Mononuclear cell (primary cell): ENCODE data around the gene PTPRG. TPM values are rescaled to one million over a fixed set of nuclear protein-coding genes. Genes with fewer than 3 reads are reported as not detected.

Experiments used
- H3K27me3 ChIP-seq: 2 replicates; pipeline ENCODE4 v1.6.0; 2011; ENCODE audit warnings: low read length, control low read depth; ENCODE audit not compliant: insufficient read depth
- H3K4me1 ChIP-seq: 2 replicates; pipeline ENCODE4 v1.5.1; 2011; ENCODE audit warnings: mild to moderate bottlenecking, low read length, control low read depth; ENCODE audit not compliant: insufficient read depth
- H3K4me3 ChIP-seq: 2 replicates; pipeline ENCODE4 v1.5.1; 2011; ENCODE audit warnings: mild to moderate bottlenecking, low read length, moderate library complexity
- H3K9me3 ChIP-seq: 2 replicates; pipeline ENCODE4 v1.5.1; 2011; ENCODE audit warnings: low read depth, mild to moderate bottlenecking, control low read depth, low read length
- total RNA-seq: library from RNA; depleted of rRNA; stranded (reverse); fragments of >200 nt; gene quantifications from one replicate; pipeline ENCODE4 v1.2.3, GENCODE V29; 2012

The PTPRG gene
- total RNA-seq, 1 donor: 0.42 TPM

- H3K4me1 ChIP-seq: no peaks in the 10 kb centered on the region
- no peaks in the 10 kb centered on the region for H3K27me3 ChIP-seq
- H3K9me3 ChIP-seq: no peaks in the 10 kb centered on the region
- H3K4me3 ChIP-seq: no peak overlapping the region
Measured at GRCh38 chr3:61943975-61944374, 382.6 kb downstream of the PTPRG start.

- Histone ChIP-seq H3K27me3 (no peaks in the 10 kb centered on the region), H3K9me3 (no peaks in the 10 kb centered on the region), H3K4me1 (no peaks in the 10 kb centered on the region), H3K4me3 (no peak overlapping the region)
Measured at GRCh38 chr3:61944726-61945125, 383.4 kb downstream of the PTPRG start.

- Histone ChIP-seq H3K4me3 (no peak overlapping the region), H3K27me3 (no peaks in the 10 kb centered on the region), H3K9me3 (no peaks in the 10 kb centered on the region), H3K4me1 (no peaks in the 10 kb centered on the region)
Measured at GRCh38 chr3:61945657-61946056, 384.3 kb downstream of the PTPRG start.

- H3K9me3 ChIP-seq: no peaks in the 10 kb centered on the region
Measured at GRCh38 chr3:61946570-61947324, 385.4 kb downstream of the PTPRG start.

GRCh38 chr3:61947456-61947855, 386.1 kb downstream of the PTPRG start:
- no peak overlapping the region for H3K4me3 ChIP-seq
- no peaks in the 10 kb centered on the region for H3K4me1 ChIP-seq
- no peaks in the 10 kb centered on the region for H3K27me3 ChIP-seq
- no peaks in the 10 kb centered on the region for H3K9me3 ChIP-seq

More at GRCh38 chr3:61946570-61947324, 385.4 kb downstream of the PTPRG start:
- Histone ChIP-seq H3K4me3 (no peak overlapping the region), H3K4me1 (no peaks in the 10 kb centered on the region), H3K27me3 (no peaks in the 10 kb centered on the region)

GRCh38 chr3:61948699-61949305, 387.4 kb downstream of the PTPRG start:
- Histone ChIP-seq H3K27me3 (no peaks in the 10 kb centered on the region), H3K9me3 (no peaks in the 10 kb centered on the region), H3K4me1 (no peaks in the 10 kb centered on the region), H3K4me3 (no peak overlapping the region)

GRCh38 chr3:61954097-61954540, 392.7 kb downstream of the PTPRG start:
- no peaks in the 10 kb centered on the region for H3K4me1 ChIP-seq
- H3K4me3 ChIP-seq: no peak overlapping the region
- no peaks in the 10 kb centered on the region for H3K9me3 ChIP-seq

GRCh38 chr3:61955483-61955882, 394.1 kb downstream of the PTPRG start:
- Histone ChIP-seq H3K4me1 (no peaks in the 10 kb centered on the region), H3K27me3 (no peaks in the 10 kb centered on the region), H3K9me3 (no peaks in the 10 kb centered on the region), H3K4me3 (no peak overlapping the region)

More at GRCh38 chr3:61954097-61954540, 392.7 kb downstream of the PTPRG start:
- no peaks in the 10 kb centered on the region for H3K27me3 ChIP-seq

GRCh38 chr3:61956236-61956635, 394.9 kb downstream of the PTPRG start:
- H3K4me3 ChIP-seq: no peak overlapping the region
- no peaks in the 10 kb centered on the region for H3K9me3 ChIP-seq
- H3K27me3 ChIP-seq: no peaks in the 10 kb centered on the region
- H3K4me1 ChIP-seq: no peaks in the 10 kb centered on the region

- no peaks in the 10 kb centered on the region for H3K9me3 ChIP-seq
- no peak overlapping the region for H3K4me3 ChIP-seq
- no peaks in the 10 kb centered on the region for H3K4me1 ChIP-seq
Measured at GRCh38 chr3:61957259-61957658, 395.9 kb downstream of the PTPRG start.

GRCh38 chr3:61960976-61961375, 399.6 kb downstream of the PTPRG start:
- no peaks in the 10 kb centered on the region for H3K4me1 ChIP-seq
- H3K9me3 ChIP-seq: no peaks in the 10 kb centered on the region
- H3K27me3 ChIP-seq: no peaks in the 10 kb centered on the region
- no peak overlapping the region for H3K4me3 ChIP-seq

More at GRCh38 chr3:61957259-61957658, 395.9 kb downstream of the PTPRG start:
- H3K27me3 ChIP-seq: no peaks in the 10 kb centered on the region

GRCh38 chr3:61961900-61962299, 400.5 kb downstream of the PTPRG start:
- Histone ChIP-seq H3K9me3 (no peaks in the 10 kb centered on the region), H3K27me3 (no peaks in the 10 kb centered on the region), H3K4me3 (no peak overlapping the region), H3K4me1 (no peaks in the 10 kb centered on the region)

- no peak overlapping the region for H3K4me3 ChIP-seq
- H3K9me3 ChIP-seq: no peaks in the 10 kb centered on the region
- no peaks in the 10 kb centered on the region for H3K4me1 ChIP-seq
- H3K27me3 ChIP-seq: no peaks in the 10 kb centered on the region
Measured at GRCh38 chr3:61964566-61964965, 403.2 kb downstream of the PTPRG start.

GRCh38 chr3:61965770-61966131, 404.4 kb downstream of the PTPRG start:
- H3K9me3 ChIP-seq: no peaks in the 10 kb centered on the region
- H3K4me3 ChIP-seq: no peak overlapping the region
- H3K27me3 ChIP-seq: no peaks in the 10 kb centered on the region
- H3K4me1 ChIP-seq: no peaks in the 10 kb centered on the region

GRCh38 chr3:61966200-61966599, 404.8 kb downstream of the PTPRG start:
- Histone ChIP-seq H3K4me1 (no peaks in the 10 kb centered on the region), H3K27me3 (no peaks in the 10 kb centered on the region), H3K4me3 (no peak overlapping the region), H3K9me3 (no peaks in the 10 kb centered on the region)

GRCh38 chr3:61967019-61967418, 405.6 kb downstream of the PTPRG start:
- Histone ChIP-seq H3K4me3 (no peak overlapping the region), H3K27me3 (no peaks in the 10 kb centered on the region), H3K4me1 (no peaks in the 10 kb centered on the region), H3K9me3 (no peaks in the 10 kb centered on the region)
